Right lobe of liver (tissue), 6 donors: Measurements from ENCODE around the gene SNF8. TPM values are rescaled to one million over a fixed set of nuclear protein-coding genes. Genes with fewer than 3 reads are reported as not detected.

Experiments
- ATAC-seq, 4 donors: fragments of 200-7000 bp; cut with Tn5 transposase; one replicate each; pipeline ENCODE4 v1.9.1; 2020; ENCODE audit warnings: mild to moderate bottlenecking in 4 of 4, moderate library complexity in 4 of 4
- DNase-seq, 3 donors: peaks; one replicate each; pipeline ENCODE4 v3.0.0-alpha.2; 2020
- H3K27ac ChIP-seq, 3 donors: fragments of 200-600 bp; one replicate each; pipeline ENCODE4 v1.8.0; 2022
- H3K27me3 ChIP-seq, 2 donors: fragments of 200-600 bp; one replicate each; pipeline ENCODE4 v1.8.0; 2022
- H3K36me3 ChIP-seq, 4 donors: fragments of 200-600 bp; sonication (generic) in 1 of 4; one replicate each; pipeline versions ENCODE4 v1.5.1 to v1.8.0; 2017 to 2022; ENCODE audit warnings: control low read depth in 1 of 4
- H3K4me1 ChIP-seq, 4 donors: fragments of 200-600 bp; sonication (generic) in 1 of 4; one replicate each; pipeline versions ENCODE4 v1.5.1 to v1.8.0; 2017 to 2022; ENCODE audit warnings: control low read depth in 1 of 4
- H3K4me3 ChIP-seq, 3 donors: fragments of 200-600 bp; one replicate each; pipeline ENCODE4 v1.8.0; 2022
- H3K9me3 ChIP-seq, 4 donors: fragments of 200-600 bp; sonication (generic) in 1 of 4; one replicate each; pipeline versions ENCODE4 v1.5.1 to v1.8.0; 2017 to 2022; ENCODE audit warnings: control low read depth in 1 of 4
- CTCF ChIP-seq, 4 donors: fragments of 200-600 bp in 3 of 4; fragments of 450-650 bp in 1 of 4; IDR thresholded peaks; one replicate each; pipeline versions ENCODE4 v1.5.1 to v1.8.0; 2016 to 2022; ENCODE audit warnings: antibody characterized with exemption in 4 of 4, mild to moderate bottlenecking in 2 of 4
- POLR2A ChIP-seq: fragments of 450-650 bp; IDR thresholded peaks from one replicate; pipeline ENCODE4 v1.6.1; 2017; ENCODE audit warnings: antibody characterized with exemption, mild to moderate bottlenecking
- WGBS: methylation state at CpG from one replicate; pipeline ENCODE4 v1.1.6; 2018; ENCODE audit warnings: low coverage, low lambda C conversion rate; ENCODE audit not compliant: insufficient coverage; ENCODE audit errors: missing lambda C conversion rate; 5-methylcytosine and 5-hydroxymethylcytosine counted together
- intact Hi-C, 2 donors: fragments of 100-400 bp; cut with DNase I; formaldehyde crosslinking; loops; one replicate each; pipeline versions ENCODE4 v1.11.2 to v1.14.1; 2022
- total RNA-seq, 6 experiments: library from RNA; depleted of rRNA in 2 of 6; stranded (reverse); fragments of >200 nt in 2 of 6; fragmentation: NEBNext Ultra II Directional in 3 of 6; extraction: Animal tissue kit (Norgen Biotek cat#: 25700) in 3 of 6; gene quantifications; one replicate each; pipeline versions ENCODE4 v1.1.0 to v1.2.4, GENCODE V29; 2016 to 2023
- donor health status: DM: no; HTN: yes; CAD: no.
- donor health status: DM: no; HTN: no; CAD: no.
- donor health status: DM: no; HTN: no; CAD: no.
- donor health status: DM: no; HTN: yes; CAD: no.
- donor health status: DM: no; HTN: yes; CAD: no.

SNF8 gene
- total RNA-seq, 6 experiments from 2014 or later = 35.8 to 62.9 (median 47.5) TPM

GRCh38 chr17:48961516-48962233, 17.0 kb upstream of the SNF8 start:
- 29% methylated on average over 7 of the region's 10 CpGs for WGBS
- ATAC-seq (no peak), DNase-seq (no peak)
- TF ChIP-seq POLR2A (no peak), CTCF (IDR thresholded peaks at IDR 0.05) (no peak)
- no peaks in the 10 kb centered on the region for H3K9me3 ChIP-seq
- H3K36me3 ChIP-seq = no peaks in the 10 kb centered on the region
- no peak overlapping the region for H3K4me3 ChIP-seq
- H3K27ac ChIP-seq = no peak overlapping the region
- no peaks in the 10 kb centered on the region for H3K4me1 ChIP-seq
- intact Hi-C loops = no loop called here
- H3K27me3 ChIP-seq = no peaks in the 10 kb centered on the region

GRCh38 chr17:48960834-48961515, 16.3 kb upstream of the SNF8 start:
- ATAC-seq (no peak), DNase-seq (no peak)
- TF ChIP-seq CTCF (IDR thresholded peaks at IDR 0.05) (no peak), POLR2A (no peak)
- H3K27ac ChIP-seq = no peak overlapping the region
- no peaks in the 10 kb centered on the region for H3K27me3 ChIP-seq
- no peaks in the 10 kb centered on the region for H3K9me3 ChIP-seq
- intact Hi-C loops = no loop called here
- H3K36me3 ChIP-seq = no peaks in the 10 kb centered on the region
- WGBS = 22% methylated on average over 7 of the region's 11 CpGs
- no peaks in the 10 kb centered on the region for H3K4me1 ChIP-seq
- H3K4me3 ChIP-seq = no peak overlapping the region

GRCh38 chr17:48954300-48954755, 9.7 kb upstream of the SNF8 start:
- DNase-seq (no peak), ATAC-seq (no peak)
- intact Hi-C loops = no loop called here
- Histone ChIP-seq H3K27me3 (no peaks in the 10 kb centered on the region), H3K36me3 (no peaks in the 10 kb centered on the region), H3K4me1 (no peaks in the 10 kb centered on the region), H3K9me3 (no peaks in the 10 kb centered on the region), H3K27ac (no peak overlapping the region), H3K4me3 (no peak overlapping the region)
- TF ChIP-seq POLR2A = no peak
- TF ChIP-seq CTCF (IDR thresholded peaks at IDR 0.05) = no peak
- 0% methylated on average over 5 of the region's 7 CpGs for WGBS

GRCh38 chr17:48952904-48953303, 8.3 kb upstream of the SNF8 start:
- H3K4me1 ChIP-seq = no peaks in the 10 kb centered on the region
- 24% methylated on average over 5 of the region's 5 CpGs for WGBS
- intact Hi-C loops = no loop called here
- DNase-seq (no peak), ATAC-seq (no peak)
- TF ChIP-seq POLR2A (no peak), CTCF (IDR thresholded peaks at IDR 0.05) (no peak)
- no peaks in the 10 kb centered on the region for H3K9me3 ChIP-seq
- no peak overlapping the region for H3K4me3 ChIP-seq
- no peak overlapping the region for H3K27ac ChIP-seq
- no peaks in the 10 kb centered on the region for H3K27me3 ChIP-seq
- H3K36me3 ChIP-seq = no peaks in the 10 kb centered on the region
